ENCODE results near the gene DCUN1D2. TPM values are rescaled to one million over a fixed set of nuclear protein-coding genes. Genes with fewer than 3 reads are reported as not detected.

DCUN1D2 gene
- total RNA-seq, 2 experiments from 2014 or later = 14.4 to 15.8 TPM

GRCh38 chr13:113427562-113428468, 62.7 kb downstream of the DCUN1D2 start:
- Mint-ChIP-seq H3K4me3 (no peak overlapping the region), H3K27me3 (no peaks in the 10 kb centered on the region), H3K9me3 (no peaks in the 10 kb centered on the region), H3K36me3 (no peaks in the 10 kb centered on the region), H3K4me1 (ENCODE audit: low read depth) (no peaks in the 10 kb centered on the region), H3K27ac (no peak overlapping the region)
- CTCF ChIA-PET = no interaction called here
- POLR2A ChIA-PET = no interaction called here
- DNase-seq = no peak
- intact Hi-C loops (cut with micrococcal nuclease) = no loop called here

- H3K27ac Mint-ChIP-seq = no peak overlapping the region
- no peak for DNase-seq
- H3K36me3 Mint-ChIP-seq = no peaks in the 10 kb centered on the region
- ChIA-PET CTCF (no interaction called here), POLR2A (no interaction called here)
- no peak overlapping the region for H3K4me3 Mint-ChIP-seq
- H3K4me1 Mint-ChIP-seq (ENCODE audit: low read depth) = no peaks in the 10 kb centered on the region
- no peaks in the 10 kb centered on the region for H3K27me3 Mint-ChIP-seq
- intact Hi-C loops (cut with micrococcal nuclease) = no loop called here
- no peaks in the 10 kb centered on the region for H3K9me3 Mint-ChIP-seq
These were observed 63.9 kb downstream of the DCUN1D2 start for GRCh38 chr13:113426591-113426986.

GRCh38 chr13:113425941-113426590, 64.4 kb downstream of the DCUN1D2 start:
- H3K9me3 Mint-ChIP-seq = no peaks in the 10 kb centered on the region
- CTCF ChIA-PET = no interaction called here
- no peak for DNase-seq
- intact Hi-C loops (cut with micrococcal nuclease) = no loop called here
- POLR2A ChIA-PET = no interaction called here
- H3K27me3 Mint-ChIP-seq = no peaks in the 10 kb centered on the region
- H3K27ac Mint-ChIP-seq = no peak overlapping the region
- no peaks in the 10 kb centered on the region for H3K4me1 Mint-ChIP-seq (ENCODE audit: low read depth)
- H3K36me3 Mint-ChIP-seq = no peaks in the 10 kb centered on the region
- no peak overlapping the region for H3K4me3 Mint-ChIP-seq

GRCh38 chr13:113423520-113424163, 66.9 kb downstream of the DCUN1D2 start:
- CTCF ChIA-PET = no interaction called here
- H3K27me3 Mint-ChIP-seq = no peaks in the 10 kb centered on the region
- H3K9me3 Mint-ChIP-seq = no peaks in the 10 kb centered on the region
- H3K36me3 Mint-ChIP-seq = no peaks in the 10 kb centered on the region
- DNase-seq = no peak
- no peak overlapping the region for H3K27ac Mint-ChIP-seq
- H3K4me3 Mint-ChIP-seq = no peak overlapping the region
- intact Hi-C loops (cut with micrococcal nuclease) = no loop called here
- POLR2A ChIA-PET = no interaction called here
- no peaks in the 10 kb centered on the region for H3K4me1 Mint-ChIP-seq (ENCODE audit: low read depth)

GRCh38 chr13:113422807-113423519, 67.5 kb downstream of the DCUN1D2 start:
- no peaks in the 10 kb centered on the region for H3K4me1 Mint-ChIP-seq (ENCODE audit: low read depth)
- intact Hi-C loops (cut with micrococcal nuclease) = no loop called here
- no peaks in the 10 kb centered on the region for H3K27me3 Mint-ChIP-seq
- no peak overlapping the region for H3K27ac Mint-ChIP-seq
- no peaks in the 10 kb centered on the region for H3K9me3 Mint-ChIP-seq
- H3K4me3 Mint-ChIP-seq = no peak overlapping the region
- no peaks in the 10 kb centered on the region for H3K36me3 Mint-ChIP-seq
- no peak for DNase-seq
- POLR2A ChIA-PET = no interaction called here
- CTCF ChIA-PET = no interaction called here

GRCh38 chr13:113421673-113422270, 68.7 kb downstream of the DCUN1D2 start:
- intact Hi-C loops (cut with micrococcal nuclease) = no loop called here
- no peak for DNase-seq
- no peaks in the 10 kb centered on the region for H3K9me3 Mint-ChIP-seq
- no peak overlapping the region for H3K27ac Mint-ChIP-seq
- H3K27me3 Mint-ChIP-seq = no peaks in the 10 kb centered on the region
- ChIA-PET POLR2A (no interaction called here), CTCF (no interaction called here)
- H3K36me3 Mint-ChIP-seq = no peaks in the 10 kb centered on the region
- H3K4me1 Mint-ChIP-seq (ENCODE audit: low read depth) = no peaks in the 10 kb centered on the region
- H3K4me3 Mint-ChIP-seq = no peak overlapping the region

- no peak overlapping the region for H3K27ac Mint-ChIP-seq
- POLR2A ChIA-PET = no interaction called here
- CTCF ChIA-PET = no interaction called here
- H3K9me3 Mint-ChIP-seq = no peaks in the 10 kb centered on the region
- intact Hi-C loops (cut with micrococcal nuclease) = no loop called here
- no peaks in the 10 kb centered on the region for H3K27me3 Mint-ChIP-seq
- H3K36me3 Mint-ChIP-seq = no peaks in the 10 kb centered on the region
- H3K4me3 Mint-ChIP-seq = no peak overlapping the region
- no peaks in the 10 kb centered on the region for H3K4me1 Mint-ChIP-seq (ENCODE audit: low read depth)
- no peak for DNase-seq
These were observed 69.5 kb downstream of the DCUN1D2 start for GRCh38 chr13:113420833-113421600.

GRCh38 chr13:113420232-113420631, 70.3 kb downstream of the DCUN1D2 start:
- H3K4me1 Mint-ChIP-seq (ENCODE audit: low read depth) = no peaks in the 10 kb centered on the region
- no peak for DNase-seq

GRCh38 chr13:113419531-113420193, 70.8 kb downstream of the DCUN1D2 start:
- DNase-seq = no peak
- Mint-ChIP-seq H3K27me3 (no peaks in the 10 kb centered on the region), H3K4me3 (no peak overlapping the region), H3K4me1 (ENCODE audit: low read depth) (no peaks in the 10 kb centered on the region), H3K9me3 (no peaks in the 10 kb centered on the region), H3K27ac (no peak overlapping the region), H3K36me3 (no peaks in the 10 kb centered on the region)
- intact Hi-C loops (cut with micrococcal nuclease) = no loop called here
- CTCF ChIA-PET = no interaction called here
- POLR2A ChIA-PET = no interaction called here

More at GRCh38 chr13:113420232-113420631, 70.3 kb downstream of the DCUN1D2 start:
- H3K27me3 Mint-ChIP-seq = no peaks in the 10 kb centered on the region
- intact Hi-C loops (cut with micrococcal nuclease) = no loop called here
- no peak overlapping the region for H3K4me3 Mint-ChIP-seq
- POLR2A ChIA-PET = no interaction called here
- H3K9me3 Mint-ChIP-seq = no peaks in the 10 kb centered on the region
- CTCF ChIA-PET = no interaction called here
- H3K36me3 Mint-ChIP-seq = no peaks in the 10 kb centered on the region
- no peak overlapping the region for H3K27ac Mint-ChIP-seq

- Mint-ChIP-seq H3K9me3 (no peaks in the 10 kb centered on the region), H3K4me3 (no peak overlapping the region), H3K36me3 (no peaks in the 10 kb centered on the region), H3K27ac (no peak overlapping the region), H3K4me1 (ENCODE audit: low read depth) (no peaks in the 10 kb centered on the region), H3K27me3 (no peaks in the 10 kb centered on the region)
- no peak for DNase-seq
- POLR2A ChIA-PET = no interaction called here
- CTCF ChIA-PET = no interaction called here
- intact Hi-C loops (cut with micrococcal nuclease) = no loop called here
These were observed 71.8 kb downstream of the DCUN1D2 start for GRCh38 chr13:113418722-113419049.
